Inferior parietal cortex (tissue), 1 donor: ENCODE measurements around the gene RBBP8NL.

Source experiments
- DNase-seq: peaks from one replicate; pipeline ENCODE4 v3.0.0-alpha.2; 2016; ENCODE audit errors: extremely low spot score

RBBP8NL gene, protein sequence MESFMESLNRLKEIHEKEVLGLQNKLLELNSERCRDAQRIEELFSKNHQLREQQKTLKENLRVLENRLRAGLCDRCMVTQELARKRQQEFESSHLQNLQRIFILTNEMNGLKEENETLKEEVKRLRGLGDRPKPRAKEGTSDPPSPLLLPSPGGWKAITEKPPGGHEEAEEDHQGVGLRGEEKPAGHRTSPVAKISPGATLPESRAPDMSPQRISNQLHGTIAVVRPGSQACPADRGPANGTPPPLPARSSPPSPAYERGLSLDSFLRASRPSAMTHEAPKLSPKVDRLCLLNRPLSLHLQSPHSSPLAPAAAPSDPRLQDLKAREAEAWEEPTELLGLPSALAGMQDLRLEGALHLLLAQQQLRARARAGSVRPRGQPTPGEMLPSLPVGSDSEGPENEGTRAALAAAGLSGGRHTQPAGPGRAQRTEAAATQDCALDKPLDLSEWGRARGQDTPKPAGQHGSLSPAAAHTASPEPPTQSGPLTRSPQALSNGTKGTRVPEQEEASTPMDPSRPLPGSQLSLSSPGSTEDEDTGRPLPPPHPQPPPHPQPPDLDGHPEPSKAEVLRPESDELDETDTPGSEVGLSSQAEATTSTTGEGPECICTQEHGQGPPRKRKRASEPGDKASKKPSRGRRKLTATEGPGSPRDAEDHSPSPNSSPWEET

GRCh38 chr20:62427172-62428001 is at the start of gene RBBP8NL:
Gene RBBP8NL, minus strand, starts transcription at chr20:62427539. Its CDS starts 7,892 bp downstream, at chr20:62419647.
- DNase-seq, result no peak

DNA sequence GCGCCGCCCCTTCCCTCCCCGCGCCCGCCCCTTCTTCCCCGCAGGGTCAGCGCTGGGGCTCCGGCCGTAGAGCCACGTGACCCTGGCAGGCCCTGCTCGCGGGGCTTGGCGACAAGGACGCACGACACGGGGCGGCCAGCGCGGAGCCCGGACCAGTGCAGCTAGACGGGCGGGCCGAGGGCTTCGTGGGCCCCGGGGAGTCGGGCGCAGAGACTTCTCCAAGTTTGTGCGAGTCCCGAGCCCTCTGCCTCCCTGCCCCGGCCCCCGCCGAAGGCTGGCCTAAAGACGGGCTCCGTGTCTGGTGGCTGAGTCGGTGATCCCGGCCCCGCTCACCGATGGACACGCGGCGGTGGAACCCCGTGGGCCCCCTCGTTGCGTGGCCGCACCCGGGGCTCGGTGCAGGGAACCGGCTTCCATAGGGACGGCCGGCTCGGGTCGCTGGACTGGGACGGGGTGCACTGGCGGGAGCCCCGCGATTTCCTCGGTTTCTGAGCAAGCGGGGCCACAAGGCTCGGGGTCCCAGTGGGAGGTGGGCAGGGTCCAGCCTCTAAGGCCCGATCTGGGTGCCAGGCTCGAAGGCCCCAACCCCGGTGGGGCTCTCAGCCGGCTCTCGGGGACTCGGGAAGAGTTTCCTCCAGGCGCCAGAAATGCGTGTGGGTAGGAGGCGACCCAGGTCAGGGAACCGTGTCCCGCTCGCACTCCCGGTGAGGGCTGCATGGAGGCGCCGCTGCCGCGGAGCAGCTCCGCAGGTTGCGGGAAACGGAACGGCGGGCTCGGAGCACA is 48.9 kb upstream of the RBBP8NL start:
- DNase-seq, result no peak

DNA sequence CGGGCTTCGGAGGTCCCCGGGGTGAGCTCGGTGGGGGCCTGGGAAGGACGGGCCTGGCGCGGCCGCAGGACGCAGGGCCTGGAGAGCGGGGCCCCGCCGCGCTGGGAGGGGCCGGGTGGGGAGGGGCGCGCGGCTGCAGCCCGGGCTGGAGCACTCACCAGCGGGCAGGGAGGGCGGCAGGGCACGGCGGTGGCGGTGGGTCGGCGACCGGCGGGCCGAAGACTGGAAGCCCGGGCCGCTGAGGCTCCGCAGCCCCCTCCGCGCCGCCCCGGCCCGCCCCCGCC is 48.4 kb upstream of the RBBP8NL start, which contains the start of gene GATA5:
Gene GATA5 (minus strand): TSS at position 224 of the 284 bp plus-strand sequence. CDS start 474 bp downstream, outside the sequence.
- DNase-seq, result no peak

- no peak for DNase-seq
These were observed 47.9 kb upstream of the RBBP8NL start for GRCh38 chr20:62475027-62475771.

DNA sequence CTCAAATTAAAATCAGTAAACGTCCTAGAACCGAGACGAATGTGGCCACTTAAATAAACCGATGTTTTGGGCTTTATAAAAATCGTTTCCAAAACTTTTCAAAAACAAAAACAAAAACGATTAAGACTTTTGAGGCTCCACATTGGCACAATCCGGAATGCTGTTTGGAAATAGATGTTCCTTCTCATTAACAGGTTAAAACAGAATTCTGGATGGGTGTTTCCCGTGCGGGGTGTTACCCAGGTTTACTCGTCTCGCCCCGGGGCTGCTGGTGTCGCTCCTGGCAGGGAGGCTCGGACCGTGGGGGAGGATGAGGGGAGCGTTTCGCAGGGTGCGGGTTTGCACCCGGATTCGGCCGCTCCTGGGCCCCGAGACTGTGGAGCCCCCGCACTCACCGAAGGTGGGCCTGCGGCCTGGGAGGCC is 47.3 kb upstream of the RBBP8NL start:
- DNase-seq, result no peak

DNA sequence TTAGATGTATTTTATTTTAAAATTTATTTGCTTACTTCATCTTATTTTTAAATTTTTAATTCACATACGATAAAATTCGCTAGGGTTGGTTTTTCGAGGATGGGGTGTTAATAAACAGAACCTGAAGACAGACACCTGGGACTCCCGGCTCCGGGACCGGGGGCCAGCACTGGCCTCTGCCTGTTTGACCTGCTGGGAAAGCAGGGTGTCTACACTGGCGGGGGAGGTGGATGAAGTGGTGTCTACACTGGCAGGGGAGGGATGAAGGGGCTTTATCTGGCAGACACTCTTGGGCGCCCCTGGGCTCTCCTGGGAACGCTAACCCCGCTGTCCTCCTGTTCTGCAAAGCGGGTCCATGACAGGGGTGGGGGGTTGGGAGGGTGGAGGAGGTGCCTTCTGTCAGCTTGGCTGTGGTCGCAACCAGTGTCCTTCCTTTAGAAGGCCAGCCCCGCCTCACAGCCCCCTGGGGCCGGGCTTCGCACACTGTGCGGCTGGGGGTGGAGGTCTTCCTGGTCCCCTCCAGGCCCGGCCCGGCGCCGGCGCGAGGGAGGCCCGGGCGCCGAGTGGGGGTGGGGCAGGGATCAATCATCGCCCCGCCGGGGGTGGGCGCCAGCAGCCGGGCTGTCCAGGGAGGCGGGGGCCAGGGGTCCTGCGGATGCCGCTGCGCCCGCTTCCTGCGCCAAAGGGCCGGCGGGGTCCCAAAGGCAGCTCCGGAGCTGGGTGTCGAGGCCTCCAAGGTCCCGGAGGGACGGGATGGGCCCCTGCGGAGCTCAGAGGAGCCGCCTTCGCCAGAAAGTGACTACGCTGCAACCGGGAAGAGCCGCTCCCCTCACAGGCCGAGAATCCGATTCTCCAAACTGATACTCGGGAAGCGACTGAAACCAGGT is 46.6 kb upstream of the RBBP8NL start:
- no peak for DNase-seq

DNA sequence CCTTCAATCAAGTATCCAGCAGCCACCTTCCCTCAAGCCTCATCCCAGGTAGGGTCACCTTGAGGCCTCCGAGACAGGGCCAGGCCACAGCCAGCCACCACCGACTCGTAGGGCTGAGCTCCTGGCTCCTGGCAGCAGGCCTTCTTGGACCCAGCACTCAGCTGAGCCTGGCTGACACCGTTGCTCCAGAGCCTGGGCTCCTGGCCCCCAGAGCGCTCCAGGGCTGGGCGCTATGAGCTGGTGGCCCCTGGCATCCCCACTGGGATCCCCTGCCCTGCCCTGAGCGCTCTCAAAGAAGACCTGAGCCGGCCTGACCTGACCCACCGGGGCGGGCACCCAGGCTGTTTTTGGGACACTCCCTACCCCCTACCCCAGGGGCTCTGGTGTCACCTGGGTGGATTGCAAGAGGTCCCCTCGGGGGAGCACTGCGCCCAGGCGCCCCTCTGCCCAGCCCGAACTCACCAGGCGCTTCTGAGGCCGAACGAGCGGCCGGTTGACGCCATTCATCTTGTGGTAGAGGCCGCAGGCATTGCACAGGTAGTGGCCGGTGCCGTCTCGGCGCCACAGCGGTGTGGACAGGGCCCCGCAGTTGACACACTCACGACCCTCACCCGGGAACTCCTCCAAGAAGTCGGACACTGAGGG is 45.7 kb upstream of the RBBP8NL start:
- DNase-seq, result no peak

DNA sequence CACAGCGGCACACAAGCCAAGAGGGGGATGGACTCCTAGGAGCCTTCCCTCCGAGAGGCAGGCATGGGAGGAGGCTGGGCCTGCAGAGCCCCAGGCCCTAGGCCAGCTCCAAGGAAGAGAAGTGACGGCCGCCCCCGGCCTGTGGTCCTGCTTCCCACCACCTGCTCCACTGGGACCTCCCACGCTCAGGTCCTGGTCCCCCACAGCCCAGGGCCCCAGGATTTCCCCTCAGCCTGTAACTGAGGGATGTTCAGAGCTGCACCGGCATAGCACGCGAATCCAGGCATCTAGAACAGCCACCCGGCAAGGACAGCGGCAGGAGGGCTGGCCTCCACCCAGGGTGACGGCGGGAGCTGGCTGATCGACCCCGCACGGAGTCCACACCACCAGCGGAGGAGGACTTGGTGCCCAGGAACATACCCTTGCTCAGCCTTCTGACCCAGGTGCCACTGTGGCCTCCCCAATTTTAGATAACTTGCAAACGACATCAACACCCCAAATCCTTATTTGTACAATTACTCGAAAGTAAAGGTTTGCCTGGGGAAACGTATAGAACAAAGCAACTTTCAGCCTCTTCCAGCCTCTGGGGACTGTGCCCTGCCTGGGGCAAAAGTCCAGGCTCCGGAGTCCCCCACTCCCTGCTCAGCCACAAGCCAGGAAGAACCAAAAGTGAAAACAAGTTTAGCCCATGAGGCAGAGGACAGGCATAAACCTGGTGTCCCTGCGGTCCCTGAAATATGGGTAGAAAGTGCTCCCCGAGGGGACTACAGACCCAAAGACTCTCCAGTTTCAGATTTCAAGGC is 45.0 kb upstream of the RBBP8NL start:
- DNase-seq, result no peak

DNA sequence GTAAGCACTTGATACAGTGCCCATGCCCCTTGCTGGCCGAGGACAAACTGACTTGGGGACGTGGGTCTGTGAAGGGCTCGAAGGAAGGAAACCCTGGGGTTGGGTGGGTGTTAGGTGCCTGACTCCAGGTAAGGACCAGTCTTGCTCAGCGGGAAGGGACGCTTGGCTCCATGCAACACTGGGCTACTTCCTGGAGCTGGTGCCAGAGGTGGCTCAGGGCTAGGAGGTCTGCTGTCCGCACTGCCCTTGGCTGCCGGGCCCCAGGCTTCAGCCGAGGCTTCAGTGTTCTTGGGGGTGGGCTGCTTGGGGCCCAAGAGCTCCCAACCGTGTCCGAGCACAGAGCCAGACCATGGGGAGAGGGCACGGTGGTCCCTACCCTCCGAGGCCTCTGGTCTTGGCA is 43.1 kb upstream of the RBBP8NL start:
- DNase-seq, result no peak

DNA sequence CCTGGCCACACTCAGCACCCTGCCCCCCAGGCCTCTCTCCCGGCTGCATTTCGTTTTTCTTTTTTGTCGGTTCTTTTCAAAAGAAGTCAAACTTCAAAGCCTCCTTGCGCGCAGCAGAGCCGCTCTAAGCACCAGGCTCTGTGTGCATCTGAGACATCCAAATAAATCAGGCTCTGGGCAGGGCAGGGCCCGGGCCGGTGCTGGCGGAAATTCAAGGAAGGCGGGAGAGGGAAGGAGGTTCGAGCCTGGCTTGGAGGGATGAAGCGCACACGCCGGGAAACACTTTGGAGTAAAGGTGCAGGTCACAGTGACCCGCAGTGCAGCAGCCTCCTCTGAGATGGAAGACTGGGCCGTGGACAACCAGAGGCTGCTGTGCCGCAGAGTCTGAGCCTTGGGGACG is 42.7 kb upstream of the RBBP8NL start:
- no peak for DNase-seq

DNA sequence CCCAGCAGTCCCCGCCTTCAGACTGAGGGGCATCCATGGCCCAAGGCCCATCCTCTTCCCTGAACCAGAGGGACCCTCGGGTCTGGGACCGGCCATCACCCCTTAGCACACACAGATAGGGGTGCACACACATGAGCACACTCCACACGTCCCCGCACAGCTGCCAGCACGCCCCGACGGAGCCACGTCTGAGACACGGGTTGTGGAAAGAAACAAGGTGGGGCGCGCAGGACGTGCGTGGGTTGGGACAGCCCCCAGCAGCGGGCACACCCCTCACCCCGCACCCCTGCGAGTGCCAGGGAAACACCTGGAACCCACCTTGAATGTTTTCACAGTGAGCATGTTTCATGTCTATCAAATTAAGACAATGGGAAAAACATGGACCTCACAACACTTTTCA is 42.0 kb upstream of the RBBP8NL start:
- DNase-seq, result no peak

GRCh38 chr20:62466806-62467537 is 39.6 kb upstream of the RBBP8NL start:
- no peak for DNase-seq

DNA sequence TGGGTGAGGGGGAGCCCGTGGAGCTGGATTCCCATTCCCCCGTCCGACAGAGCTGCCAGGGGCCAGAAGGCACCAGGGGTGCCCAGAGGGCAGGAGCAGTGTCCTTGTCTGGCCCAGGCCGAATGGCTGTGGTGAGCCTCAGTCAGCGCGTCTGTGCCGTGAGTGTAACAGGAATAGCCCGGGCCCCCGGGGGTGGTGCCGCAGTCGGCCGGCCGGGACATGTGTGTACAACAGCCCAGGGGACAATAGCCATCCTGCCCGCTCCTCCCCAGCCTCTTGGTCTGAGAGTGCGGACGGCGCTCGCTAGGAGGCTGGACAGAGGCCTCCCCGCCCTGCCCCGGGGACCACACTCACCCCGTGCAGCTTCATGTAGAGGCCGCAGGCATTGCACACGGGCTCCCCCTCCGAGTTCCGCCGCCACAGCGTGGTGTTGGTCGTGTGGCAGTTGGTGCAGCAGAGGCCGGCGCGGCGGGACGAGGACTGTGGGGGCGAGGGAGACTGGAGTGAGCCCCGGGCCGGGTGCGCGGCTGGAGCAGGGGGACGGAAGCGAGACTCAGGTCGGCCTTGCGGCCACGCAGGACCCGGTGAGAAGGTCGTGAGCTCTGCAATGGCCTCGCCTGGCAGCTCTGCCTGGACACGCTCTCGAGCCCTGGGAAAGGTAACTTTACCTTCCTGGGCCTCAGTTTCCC is 38.9 kb upstream of the RBBP8NL start:
- DNase-seq, result no peak

- no peak for DNase-seq
These were observed 37.7 kb upstream of the RBBP8NL start for GRCh38 chr20:62464990-62465389.

- DNase-seq, result no peak
These were observed 37.1 kb upstream of the RBBP8NL start for GRCh38 chr20:62464425-62464770.

DNA sequence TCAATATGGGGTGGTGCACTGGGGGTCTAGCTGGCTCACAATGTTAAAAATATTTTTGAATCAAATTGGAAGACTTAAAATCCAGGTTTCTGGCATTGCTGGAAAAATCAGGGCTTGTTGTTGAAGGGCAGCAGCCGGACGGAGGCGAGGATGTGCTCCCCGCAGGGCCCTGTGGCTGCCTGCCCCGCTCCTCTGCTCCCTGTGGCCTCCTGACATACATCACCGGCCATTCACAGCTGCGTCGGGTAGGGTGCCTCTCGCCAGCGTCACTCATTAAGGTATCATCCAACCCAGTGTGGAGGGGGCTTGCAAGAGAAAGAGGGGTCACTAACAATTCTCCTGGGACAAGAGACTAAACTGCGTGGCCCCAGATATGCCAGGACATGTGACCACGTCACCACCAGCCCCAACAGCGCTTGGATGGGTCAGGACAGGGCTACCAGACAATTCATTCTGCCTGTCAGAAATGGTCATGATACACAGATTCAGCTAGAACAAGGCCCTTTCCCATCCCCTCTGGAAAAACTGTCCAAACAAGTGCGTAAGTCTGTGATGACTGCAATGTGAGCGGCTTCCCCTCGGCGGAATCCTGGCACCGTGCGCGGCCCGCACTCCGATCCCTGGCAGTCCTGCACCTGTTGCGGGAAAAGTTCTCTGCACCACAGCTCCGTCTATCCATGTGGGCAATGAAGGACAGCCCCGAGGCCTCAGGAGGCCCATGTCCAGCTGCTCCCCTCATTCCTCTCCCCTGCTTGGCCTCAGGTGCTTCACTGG is 36.5 kb upstream of the RBBP8NL start:
- no peak for DNase-seq
